H9 (cell line): Measurements from ENCODE around the gene CARS1. TPM values are rescaled to one million over a fixed set of nuclear protein-coding genes. Genes with fewer than 3 reads are reported as not detected.
"Not testable (repeated sequence)": the region's sequence is repeated elsewhere in the genome, so short reads cannot be mapped to it uniquely, and the experiment has no call there.

ENCODE experiments used
- DNase-seq: peaks from one replicate; pipeline ENCODE4 v3.0.0-alpha.2; 2017
- H2AFZ ChIP-seq: one replicate; pipeline ENCODE4 v1.6.1; 2013; ENCODE audit warnings: mild to moderate bottlenecking, low read length, control low read depth, moderate library complexity
- H2AK5ac ChIP-seq: 2 replicates; pipeline ENCODE4 v1.6.1; 2013; ENCODE audit warnings: low read length, control low read depth, mixed read lengths; ENCODE audit not compliant: insufficient read length
- H2BK120ac ChIP-seq: one replicate; pipeline ENCODE4 v1.6.1; 2013; ENCODE audit warnings: low read depth, mild to moderate bottlenecking, low read length, control low read depth, inconsistent platforms; ENCODE audit not compliant: poor library complexity, severe bottlenecking
- H2BK12ac ChIP-seq: 2 replicates; pipeline ENCODE4 v1.6.1; 2013; ENCODE audit warnings: low read length, control low read depth, mixed read lengths, low read depth; ENCODE audit not compliant: insufficient read length
- H2BK15ac ChIP-seq: 2 replicates; pipeline ENCODE4 v1.6.1; 2013; ENCODE audit warnings: low read depth, low read length, control low read depth
- H2BK20ac ChIP-seq: one replicate; pipeline ENCODE4 v1.6.1; 2013; ENCODE audit warnings: low read depth, mild to moderate bottlenecking, low read length, control low read depth, inconsistent platforms; ENCODE audit not compliant: poor library complexity, severe bottlenecking
- H2BK5ac ChIP-seq: 2 replicates; pipeline ENCODE4 v1.6.1; 2013; ENCODE audit warnings: low read length, control low read depth, mixed read lengths; ENCODE audit not compliant: insufficient read length
- H3K14ac ChIP-seq: 2 replicates; pipeline ENCODE4 v1.6.1; 2013; ENCODE audit warnings: low read length, control low read depth; ENCODE audit not compliant: insufficient read depth
- H3K18ac ChIP-seq: 2 replicates; pipeline ENCODE4 v1.6.1; 2013; ENCODE audit warnings: low read depth, mild to moderate bottlenecking, mixed read lengths, low read length, control low read depth; ENCODE audit not compliant: insufficient read length
- H3K23ac ChIP-seq: 2 replicates; pipeline ENCODE4 v1.6.1; 2013; ENCODE audit warnings: low read length, control low read depth, mixed read lengths, low read depth; ENCODE audit not compliant: insufficient read length
- H3K23me2 ChIP-seq: 2 replicates; pipeline ENCODE4 v1.6.1; 2013; ENCODE audit warnings: low read depth, mild to moderate bottlenecking, mixed read lengths, low read length, control low read depth; ENCODE audit not compliant: insufficient read length, poor library complexity, severe bottlenecking
- H3K27ac ChIP-seq: 2 replicates; pipeline ENCODE4 v1.5.1; 2013; ENCODE audit warnings: low read length, control low read depth, mixed read lengths, low read depth; ENCODE audit not compliant: insufficient read length
- H3K27me3 ChIP-seq: 2 replicates; pipeline ENCODE4 v1.6.1; 2013; ENCODE audit warnings: low read length, control low read depth, inconsistent platforms; ENCODE audit not compliant: insufficient read depth
- H3K4ac ChIP-seq: 2 replicates; pipeline ENCODE4 v1.6.1; 2013; ENCODE audit warnings: low read depth, mild to moderate bottlenecking, control low read depth, inconsistent platforms, low read length, moderate library complexity
- H3K4me1 ChIP-seq: 2 replicates; pipeline ENCODE4 v1.6.1; 2013; ENCODE audit warnings: low read length, control low read depth, inconsistent platforms; ENCODE audit not compliant: insufficient read depth
- H3K4me2 ChIP-seq: 2 replicates; pipeline ENCODE4 v1.6.1; 2013; ENCODE audit warnings: low read length, control low read depth, mixed read lengths; ENCODE audit not compliant: insufficient read length, insufficient read depth
- H3K56ac ChIP-seq: 2 replicates; pipeline ENCODE4 v1.6.1; 2013; ENCODE audit warnings: low read depth, mild to moderate bottlenecking, mixed read lengths, low read length, control low read depth; ENCODE audit not compliant: insufficient read length
- H3K79me1 ChIP-seq: 2 replicates; pipeline ENCODE4 v1.6.1; 2013; ENCODE audit warnings: low read depth, mild to moderate bottlenecking, moderate library complexity, low read length, control low read depth, inconsistent platforms; ENCODE audit not compliant: insufficient read depth, poor library complexity, severe bottlenecking
- H3K79me2 ChIP-seq: 2 replicates; pipeline ENCODE4 v1.6.1; 2013; ENCODE audit warnings: low read length, control low read depth, inconsistent platforms; ENCODE audit not compliant: insufficient read depth
- H3K9ac ChIP-seq: 2 replicates; pipeline ENCODE4 v1.6.1; 2013; ENCODE audit warnings: low read length, control low read depth, mixed read lengths; ENCODE audit not compliant: insufficient read length; ENCODE audit errors: extremely low read depth
- H3K9me3 ChIP-seq: one replicate; pipeline ENCODE4 v1.6.1; 2013; ENCODE audit warnings: low read depth, low read length, inconsistent platforms; ENCODE audit not compliant: control insufficient read depth
- H3T11ph ChIP-seq: one replicate; pipeline ENCODE4 v1.6.1; 2013; ENCODE audit warnings: mild to moderate bottlenecking, low read length, control low read depth, inconsistent platforms
- H4K20me1 ChIP-seq: one replicate; pipeline ENCODE4 v1.6.1; 2013; ENCODE audit not compliant: control insufficient read depth, insufficient read length, insufficient read depth
- H4K5ac ChIP-seq: 2 replicates; pipeline ENCODE4 v1.6.1; 2013; ENCODE audit warnings: low read depth, mild to moderate bottlenecking, mixed read lengths, low read length, control low read depth; ENCODE audit not compliant: insufficient read length
- H4K8ac ChIP-seq: replicated peaks from 2 replicates; pipeline ENCODE4 v1.6.1; 2013; ENCODE audit warnings: low read length, control low read depth, mixed read lengths, low read depth; ENCODE audit not compliant: insufficient read length
- H4K91ac ChIP-seq: 2 replicates; pipeline ENCODE4 v1.6.1; 2013; ENCODE audit warnings: low read depth, mild to moderate bottlenecking, moderate library complexity, mixed read lengths, low read length, control low read depth; ENCODE audit not compliant: insufficient read length
- H3K27ac Mint-ChIP-seq, 3 experiments: 2 replicates in 2 of 3; 3 replicates in 1 of 3; pipeline ENCODE4 v1.8.0; 2020 to 2021; ENCODE audit warnings: mixed read lengths in 3 of 3, mild to moderate bottlenecking in 1 of 3, moderate library complexity in 1 of 3
- H3K27me3 Mint-ChIP-seq: 2 replicates; pipeline ENCODE4 v1.8.0; 2021; ENCODE audit warnings: low read depth, mild to moderate bottlenecking, moderate library complexity, mixed read lengths
- H3K36me3 Mint-ChIP-seq, 3 experiments: 2 replicates in 2 of 3; 3 replicates in 1 of 3; pipeline ENCODE4 v1.8.0; 2020 to 2021; ENCODE audit warnings: low read depth in 3 of 3, mixed read lengths in 3 of 3; ENCODE audit not compliant: insufficient read depth in 1 of 3
- H3K4me1 Mint-ChIP-seq, 2 experiments: 2 replicates each; pipeline ENCODE4 v1.8.0; 2020; ENCODE audit warnings: mixed read lengths in 2 of 2
- H3K4me3 Mint-ChIP-seq, 2 experiments: 2 replicates in 1 of 2; 3 replicates in 1 of 2; pipeline ENCODE4 v1.8.0; 2020 to 2021; ENCODE audit warnings: mild to moderate bottlenecking in 2 of 2, mixed read lengths in 2 of 2, moderate library complexity in 1 of 2
- H3K9me3 Mint-ChIP-seq, 2 experiments: 2 replicates in 1 of 2; 3 replicates in 1 of 2; pipeline ENCODE4 v1.8.0; 2020; ENCODE audit warnings: mild to moderate bottlenecking in 2 of 2, mixed read lengths in 2 of 2, moderate library complexity in 1 of 2
- WGBS: extraction: QIAGEN DNeasy Blood & Tissue Kit; methylation state at CpG from one replicate; pipeline ENCODE4 v1.1.7; 2013; ENCODE audit warnings: missing lambda C conversion rate, low lambda C conversion rate, mixed read lengths; ENCODE audit not compliant: insufficient read length; ENCODE audit errors: extremely low coverage; 5-methylcytosine and 5-hydroxymethylcytosine counted together
- total RNA-seq: library from RNA; stranded (reverse); gene quantifications from 2 replicates; pipeline ENCODE4 v1.2.1, GENCODE V29; 2021

The CARS1 gene
- total RNA-seq, 1 experiment from 2014 or later, result 92.3 TPM

DNA sequence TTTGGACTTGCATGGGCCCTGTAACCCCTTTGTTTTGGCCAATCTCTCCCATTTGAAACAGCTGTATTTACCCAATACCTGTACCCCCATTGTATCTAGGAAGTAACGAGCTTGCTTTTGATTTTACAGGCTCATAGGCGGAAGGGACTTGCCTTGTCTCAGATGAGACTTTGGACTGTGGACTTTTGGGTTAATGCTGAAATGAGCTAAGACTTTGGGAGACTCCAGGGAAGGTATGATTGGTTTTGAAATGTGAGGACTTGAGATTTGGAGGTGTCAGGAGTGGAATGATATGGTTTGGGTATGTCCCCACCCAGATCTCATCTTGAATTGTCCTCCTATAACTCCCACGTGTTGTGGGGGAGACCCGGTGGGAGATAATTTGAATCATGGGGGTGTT is 6.2 kb upstream of the CARS1 start:
- H4K20me1 ChIP-seq, H4K5ac ChIP-seq, H3K9me3 ChIP-seq, H3K9ac ChIP-seq, H3K79me1 ChIP-seq, H3K14ac ChIP-seq, H3K56ac ChIP-seq, H3K79me2 ChIP-seq, H3K23ac ChIP-seq, H3K23me2 ChIP-seq, H2BK15ac ChIP-seq, H3K4me1 ChIP-seq, H4K8ac ChIP-seq, H3K27me3 Mint-ChIP-seq, H2BK20ac ChIP-seq, H3K27me3 ChIP-seq, H2AFZ ChIP-seq, H2BK120ac ChIP-seq, H3K4ac ChIP-seq, H3K27ac ChIP-seq, H4K91ac ChIP-seq, H3K18ac ChIP-seq, H2BK5ac ChIP-seq, H2AK5ac ChIP-seq, DNase-seq, H3K4me2 ChIP-seq, H3T11ph ChIP-seq, H2BK12ac ChIP-seq: not testable (repeated sequence)
- Mint-ChIP-seq H3K4me3 (peak overlapping the region in 1 of 2 experiments; percentile 3; a peak in 2 of 5 replicates), H3K27ac (peak overlapping the region; percentile 29 to 93 (median 75); a peak in 6 of 7 replicates), H3K36me3 (peaks cover 7 to 23% (median 15%) of the 10 kb centered on the region in 3 experiments), H3K4me1 (peaks cover 25 to 27% of the 10 kb centered on the region in 2 experiments), H3K9me3 (peaks cover 17 to 22% of the 10 kb centered on the region in 2 experiments)
- WGBS, result no CpG with 5 or more reads among the region's 4 CpGs
